HG03439 (cell line): ENCODE data around the gene MT3.
A peak's percentile ranks its signal among the peaks of the same experiment; 100 is the strongest.

Experiments used
- ATAC-seq: cut with Tn5 transposase; IDR thresholded peaks from one replicate; pipeline ENCODE4 v1.9.1; 2021; ENCODE audit warnings: mild to moderate bottlenecking, moderate library complexity; ENCODE audit not compliant: unreplicated experiment

Gene MT3

GRCh38 chr16:56628486-56629350 lies 39.4 kb downstream of the MT3 start:
- ATAC-seq = no peak

- ATAC-seq = no peak
Measured at GRCh38 chr16:56629531-56629930, 40.2 kb downstream of the MT3 start.

- peak; percentile 72 for ATAC-seq
Measured at GRCh38 chr16:56630134-56630533, 40.8 kb downstream of the MT3 start.

- ATAC-seq = no peak
Measured at GRCh38 chr16:56631197-56631596, 41.9 kb downstream of the MT3 start.

- ATAC-seq = no peak
Measured at GRCh38 chr16:56631832-56632155, 42.5 kb downstream of the MT3 start.

- no peak for ATAC-seq
Measured at GRCh38 chr16:56632156-56632847, 43.0 kb downstream of the MT3 start, which contains the start of gene MT1M. Gene MT1M, plus strand, starts transcription at chr16:56632659. Its CDS starts 73 bp downstream, at chr16:56632732.

- ATAC-seq = no peak
Measured at GRCh38 chr16:56632848-56633365, 43.6 kb downstream of the MT3 start.

GRCh38 chr16:56633535-56633934 lies 44.2 kb downstream of the MT3 start:
- ATAC-seq = no peak

- ATAC-seq = no peak
Measured at GRCh38 chr16:56634715-56635440, 45.5 kb downstream of the MT3 start.

- no peak for ATAC-seq
Measured at GRCh38 chr16:56635441-56635967, 46.2 kb downstream of the MT3 start.

GRCh38 chr16:56636616-56637413 lies 47.5 kb downstream of the MT3 start:
- ATAC-seq = no peak

- no peak for ATAC-seq
Measured at GRCh38 chr16:56637814-56638750, 48.8 kb downstream of the MT3 start, which contains the start of gene MT1A. Gene MT1A, plus strand, starts transcription at chr16:56638666. Its CDS starts 73 bp downstream, at chr16:56638739.

GRCh38 chr16:56639045-56639444 lies 49.7 kb downstream of the MT3 start:
- no peak for ATAC-seq

- no peak for ATAC-seq
Measured at GRCh38 chr16:56640076-56640475, 50.7 kb downstream of the MT3 start.
